HG02943 (cell line): ENCODE results near the gene VAPB.

Experiments used
- ATAC-seq: cut with Tn5 transposase; IDR thresholded peaks from one replicate; pipeline ENCODE4 v1.9.1; 2021; ENCODE audit warnings: mild to moderate bottlenecking, low read depth, moderate library complexity; ENCODE audit not compliant: unreplicated experiment

The VAPB gene

GRCh38 chr20:58475466-58475865 is 86.4 kb downstream of the VAPB start:
- no peak for ATAC-seq

GRCh38 chr20:58478141-58478805 is 89.2 kb downstream of the VAPB start:
- no peak for ATAC-seq

GRCh38 chr20:58479726-58480440 is 90.9 kb downstream of the VAPB start:
- ATAC-seq: no peak

- ATAC-seq: no peak
Observed at GRCh38 chr20:58480551-58481336, 91.7 kb downstream of the VAPB start.

GRCh38 chr20:58481481-58482021 is 92.5 kb downstream of the VAPB start:
- ATAC-seq: no peak

- ATAC-seq: no peak
Observed at GRCh38 chr20:58482416-58482815, 93.4 kb downstream of the VAPB start.

GRCh38 chr20:58483051-58483450 is 94.0 kb downstream of the VAPB start:
- no peak for ATAC-seq

- no peak for ATAC-seq
Observed at GRCh38 chr20:58483470-58483869, 94.4 kb downstream of the VAPB start.

GRCh38 chr20:58485393-58485792 is 96.4 kb downstream of the VAPB start:
- no peak for ATAC-seq

- ATAC-seq: no peak
Observed at GRCh38 chr20:58486207-58486606, 97.2 kb downstream of the VAPB start.

- no peak for ATAC-seq
Observed at GRCh38 chr20:58492074-58492718, 103.2 kb downstream of the VAPB start.

GRCh38 chr20:58492795-58493524 is 103.9 kb downstream of the VAPB start:
- ATAC-seq: no peak

- ATAC-seq: no peak
Observed at GRCh38 chr20:58494923-58495622, 106.0 kb downstream of the VAPB start.

GRCh38 chr20:58495623-58496428 is 106.8 kb downstream of the VAPB start:
- ATAC-seq: no peak

GRCh38 chr20:58496429-58496769 is 107.4 kb downstream of the VAPB start:
- ATAC-seq: no peak

- no peak for ATAC-seq
Observed at GRCh38 chr20:58497076-58497641, 108.1 kb downstream of the VAPB start.

- ATAC-seq: no peak
Observed at GRCh38 chr20:58497724-58498469, 108.9 kb downstream of the VAPB start.
